Neural cell (in vitro differentiated cells): ENCODE measurements around the gene TRPT1. TPM values are rescaled to one million over a fixed set of nuclear protein-coding genes. Genes with fewer than 3 reads are reported as not detected.

Experiments used
- H2AFZ ChIP-seq: fragments of 200-600, 300-800 bp; sonication (generic), shearing (Covaris generic); 2 replicates; pipeline ENCODE4 v1.6.0; 2014; ENCODE audit warnings: low read depth, mild to moderate bottlenecking, antibody characterized with exemption, low read length, moderate library complexity
- H3F3A ChIP-seq: fragments of 200-600 bp; shearing (Covaris generic); 2 replicates; pipeline ENCODE4 v1.6.1; 2016; ENCODE audit warnings: mild to moderate bottlenecking, moderate library complexity, mixed read lengths, antibody characterized with exemption, low read length; ENCODE audit not compliant: insufficient read depth, poor library complexity, severe bottlenecking
- H3K27ac ChIP-seq: fragments of 200-600, 300-800 bp; sonication (generic), shearing (Covaris generic); 2 replicates; pipeline ENCODE4 v1.5.1; 2014; ENCODE audit warnings: mild to moderate bottlenecking, low read length, moderate library complexity
- H3K27me3 ChIP-seq: fragments of 300-800, 200-600 bp; sonication (generic), shearing (Covaris generic); 2 replicates; pipeline ENCODE4 v1.6.0; 2014; ENCODE audit warnings: mild to moderate bottlenecking, low read depth, low read length, moderate library complexity; ENCODE audit not compliant: insufficient read depth
- H3K36me3 ChIP-seq: fragments of 300-800, 200-600 bp; sonication (generic), shearing (Covaris generic); 2 replicates; pipeline ENCODE4 v1.5.1; 2014; ENCODE audit warnings: mild to moderate bottlenecking, antibody characterized with exemption, low read length, moderate library complexity; ENCODE audit not compliant: insufficient read depth
- H3K4me2 ChIP-seq: fragments of 300-800, 200-600 bp; sonication (generic), shearing (Covaris generic); 2 replicates; pipeline ENCODE4 v1.6.0; 2014; ENCODE audit warnings: mild to moderate bottlenecking, low read length
- H3K4me3 ChIP-seq: fragments of 300-800, 200-600 bp; sonication (generic), shearing (Covaris generic); 2 replicates; pipeline ENCODE4 v1.5.1; 2014; ENCODE audit warnings: mild to moderate bottlenecking, low read length, moderate library complexity
- H3K79me2 ChIP-seq: fragments of 200-600 bp; shearing (Covaris generic); replicated peaks from 2 replicates; pipeline ENCODE4 v1.6.0; 2014; ENCODE audit warnings: mild to moderate bottlenecking, low read length, moderate library complexity; ENCODE audit not compliant: insufficient read depth
- H3K9ac ChIP-seq: fragments of 300-800, 200-600 bp; sonication (generic), shearing (Covaris generic); 2 replicates; pipeline ENCODE4 v1.6.1; 2016; ENCODE audit warnings: mild to moderate bottlenecking, low read length, mixed read lengths
- H3K9me2 ChIP-seq: fragments of 200-600 bp; shearing (Covaris generic); 2 replicates; pipeline ENCODE4 v1.6.1; 2016; ENCODE audit warnings: mild to moderate bottlenecking, low read length, mixed read lengths; ENCODE audit not compliant: insufficient read depth
- H3K9me3 ChIP-seq: fragments of 200-600, 300-800 bp; sonication (generic), shearing (Covaris generic); 2 replicates; pipeline ENCODE4 v1.6.1; 2016; ENCODE audit warnings: mild to moderate bottlenecking, mixed run types, low read length, moderate library complexity, mixed read lengths
- H4K20me1 ChIP-seq: fragments of 200-600 bp; shearing (Covaris generic); 2 replicates; pipeline ENCODE4 v1.6.1; 2016; ENCODE audit warnings: mild to moderate bottlenecking, mixed run types; ENCODE audit not compliant: insufficient read depth
- EP300 ChIP-seq: fragments of 450-650 bp; conservative IDR thresholded peaks from 2 replicates; pipeline ENCODE4 v1.6.1; 2014; ENCODE audit warnings: antibody characterized with exemption, mild to moderate bottlenecking, moderate library complexity; ENCODE audit not compliant: poor library complexity, severe bottlenecking
- EZH2 ChIP-seq: fragments of 200-600, 300-800 bp; shearing (Covaris generic), sonication (generic); IDR thresholded peaks from 2 replicates; pipeline ENCODE4 v1.6.1; 2014; ENCODE audit warnings: antibody characterized with exemption, low read length, borderline replicate concordance, mild to moderate bottlenecking; ENCODE audit not compliant: insufficient read depth, poor library complexity, severe bottlenecking
- MXI1 ChIP-seq: fragments of 450-650 bp; conservative IDR thresholded peaks from 2 replicates; pipeline ENCODE4 v1.6.1; 2014; ENCODE audit warnings: antibody characterized with exemption, mild to moderate bottlenecking; ENCODE audit not compliant: poor library complexity, severe bottlenecking
- POLR2AphosphoS5 ChIP-seq: IDR thresholded peaks from 2 replicates; pipeline ENCODE4 v1.6.1; 2012
- RAD21 ChIP-seq: fragments of 450-650 bp; conservative IDR thresholded peaks from 2 replicates; pipeline ENCODE4 v1.6.1; 2014; ENCODE audit warnings: antibody characterized with exemption, mild to moderate bottlenecking, moderate library complexity
- SMC3 ChIP-seq: fragments of 450-650 bp; conservative IDR thresholded peaks from 2 replicates; pipeline ENCODE4 v1.6.1; 2014; ENCODE audit warnings: antibody characterized with exemption, mild to moderate bottlenecking, moderate library complexity; ENCODE audit not compliant: poor library complexity
- TAF1 ChIP-seq: IDR thresholded peaks from 2 replicates; pipeline ENCODE4 v1.6.1; 2012; ENCODE audit warnings: low read depth
- polyA plus RNA-seq: library from polyadenylated mRNA; depleted of rRNA; stranded (reverse); fragments of >200 nt; gene quantifications from 2 replicates; pipeline ENCODE4 v1.2.3, GENCODE V29; 2014
- TF ChIP-seq, protein P1 (sequence below): fragments of 450-650 bp; IDR thresholded peaks from 2 replicates; pipeline ENCODE4 v1.5.1; 2014; ENCODE audit warnings: antibody characterized with exemption, mild to moderate bottlenecking, moderate library complexity; ENCODE audit not compliant: poor library complexity, severe bottlenecking
- TF ChIP-seq, protein P2 (sequence below): IDR thresholded peaks from 2 replicates; pipeline ENCODE4 v1.6.1; 2012; ENCODE audit warnings: borderline replicate concordance

TRPT1 gene
- polyA plus RNA-seq, 1 donor from 2014 or later: 67.2 TPM

DNA sequence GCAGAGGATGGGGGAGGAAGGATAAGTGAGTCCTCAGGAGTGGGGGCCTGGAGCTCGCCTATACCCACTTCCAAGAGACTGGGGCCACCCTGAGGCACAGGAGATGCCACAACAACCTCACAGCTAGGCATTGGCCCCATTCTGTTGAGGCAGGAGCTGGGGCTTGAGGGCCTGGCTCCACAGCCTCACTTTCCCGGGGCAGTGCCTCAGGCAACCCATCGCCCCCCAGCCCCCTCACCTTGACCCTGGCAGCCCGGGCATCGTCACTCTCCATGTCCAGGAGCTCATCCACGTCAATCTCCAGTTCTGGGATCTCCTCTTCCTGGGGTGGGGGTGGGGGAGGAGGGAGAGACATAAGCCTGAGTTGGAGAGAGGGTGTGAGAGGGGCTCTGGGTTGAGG, 19.0 kb upstream of the TRPT1 start:
- Histone ChIP-seq H3K9me3 (no peaks in the 10 kb centered on the region), H3K27ac (peak overlapping the region; percentile 57), H3K4me2 (peak overlapping the region; percentile 89), H3F3A (no peaks in the 10 kb centered on the region), H3K79me2 (peaks cover 13% of the 10 kb centered on the region), H3K27me3 (no peaks in the 10 kb centered on the region), H3K9me2 (no peaks in the 10 kb centered on the region), H4K20me1 (no peaks in the 10 kb centered on the region), H3K9ac (peak overlapping the region; percentile 85), H3K4me3 (peak overlapping the region; percentile 99), H3K36me3 (no peaks in the 10 kb centered on the region), H2AFZ (no peak overlapping the region)
- no peak for TF ChIP-seq POLR2AphosphoS5
- TF ChIP-seq EP300: no peak
- TF ChIP-seq MXI1: no peak
- TF ChIP-seq TAF1: no peak
- no peak for TF ChIP-seq RAD21
- TF ChIP-seq, protein P1, sequence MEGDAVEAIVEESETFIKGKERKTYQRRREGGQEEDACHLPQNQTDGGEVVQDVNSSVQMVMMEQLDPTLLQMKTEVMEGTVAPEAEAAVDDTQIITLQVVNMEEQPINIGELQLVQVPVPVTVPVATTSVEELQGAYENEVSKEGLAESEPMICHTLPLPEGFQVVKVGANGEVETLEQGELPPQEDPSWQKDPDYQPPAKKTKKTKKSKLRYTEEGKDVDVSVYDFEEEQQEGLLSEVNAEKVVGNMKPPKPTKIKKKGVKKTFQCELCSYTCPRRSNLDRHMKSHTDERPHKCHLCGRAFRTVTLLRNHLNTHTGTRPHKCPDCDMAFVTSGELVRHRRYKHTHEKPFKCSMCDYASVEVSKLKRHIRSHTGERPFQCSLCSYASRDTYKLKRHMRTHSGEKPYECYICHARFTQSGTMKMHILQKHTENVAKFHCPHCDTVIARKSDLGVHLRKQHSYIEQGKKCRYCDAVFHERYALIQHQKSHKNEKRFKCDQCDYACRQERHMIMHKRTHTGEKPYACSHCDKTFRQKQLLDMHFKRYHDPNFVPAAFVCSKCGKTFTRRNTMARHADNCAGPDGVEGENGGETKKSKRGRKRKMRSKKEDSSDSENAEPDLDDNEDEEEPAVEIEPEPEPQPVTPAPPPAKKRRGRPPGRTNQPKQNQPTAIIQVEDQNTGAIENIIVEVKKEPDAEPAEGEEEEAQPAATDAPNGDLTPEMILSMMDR: no peak
- TF ChIP-seq, protein P2, sequence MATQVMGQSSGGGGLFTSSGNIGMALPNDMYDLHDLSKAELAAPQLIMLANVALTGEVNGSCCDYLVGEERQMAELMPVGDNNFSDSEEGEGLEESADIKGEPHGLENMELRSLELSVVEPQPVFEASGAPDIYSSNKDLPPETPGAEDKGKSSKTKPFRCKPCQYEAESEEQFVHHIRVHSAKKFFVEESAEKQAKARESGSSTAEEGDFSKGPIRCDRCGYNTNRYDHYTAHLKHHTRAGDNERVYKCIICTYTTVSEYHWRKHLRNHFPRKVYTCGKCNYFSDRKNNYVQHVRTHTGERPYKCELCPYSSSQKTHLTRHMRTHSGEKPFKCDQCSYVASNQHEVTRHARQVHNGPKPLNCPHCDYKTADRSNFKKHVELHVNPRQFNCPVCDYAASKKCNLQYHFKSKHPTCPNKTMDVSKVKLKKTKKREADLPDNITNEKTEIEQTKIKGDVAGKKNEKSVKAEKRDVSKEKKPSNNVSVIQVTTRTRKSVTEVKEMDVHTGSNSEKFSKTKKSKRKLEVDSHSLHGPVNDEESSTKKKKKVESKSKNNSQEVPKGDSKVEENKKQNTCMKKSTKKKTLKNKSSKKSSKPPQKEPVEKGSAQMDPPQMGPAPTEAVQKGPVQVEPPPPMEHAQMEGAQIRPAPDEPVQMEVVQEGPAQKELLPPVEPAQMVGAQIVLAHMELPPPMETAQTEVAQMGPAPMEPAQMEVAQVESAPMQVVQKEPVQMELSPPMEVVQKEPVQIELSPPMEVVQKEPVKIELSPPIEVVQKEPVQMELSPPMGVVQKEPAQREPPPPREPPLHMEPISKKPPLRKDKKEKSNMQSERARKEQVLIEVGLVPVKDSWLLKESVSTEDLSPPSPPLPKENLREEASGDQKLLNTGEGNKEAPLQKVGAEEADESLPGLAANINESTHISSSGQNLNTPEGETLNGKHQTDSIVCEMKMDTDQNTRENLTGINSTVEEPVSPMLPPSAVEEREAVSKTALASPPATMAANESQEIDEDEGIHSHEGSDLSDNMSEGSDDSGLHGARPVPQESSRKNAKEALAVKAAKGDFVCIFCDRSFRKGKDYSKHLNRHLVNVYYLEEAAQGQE: no peak
- TF ChIP-seq EZH2: no peak
- TF ChIP-seq SMC3: no peak

DNA sequence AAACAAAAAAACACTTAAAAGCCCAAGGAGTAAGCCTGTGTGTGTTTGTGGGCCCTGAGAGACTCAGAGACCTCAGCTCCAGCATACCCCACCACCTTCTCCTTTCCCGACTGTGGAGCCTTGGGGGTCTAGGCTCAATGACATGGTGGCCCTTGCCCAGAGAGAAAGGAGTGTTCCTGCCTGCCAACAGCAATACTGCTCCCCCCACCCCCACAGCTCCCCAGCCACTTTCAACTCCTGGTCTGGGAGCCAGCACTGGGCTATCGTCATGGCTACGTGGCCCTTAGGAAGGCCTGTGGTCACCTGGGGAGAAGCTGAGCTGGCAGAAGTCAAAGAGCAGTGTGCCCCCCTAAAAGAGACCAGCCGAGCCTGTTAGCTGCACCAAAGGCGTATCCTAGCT, 18.1 kb upstream of the TRPT1 start:
- TF ChIP-seq POLR2AphosphoS5 (no peak), EZH2 (no peak), MXI1 (no peak), TAF1 (no peak), SMC3 (no peak), RAD21 (no peak), EP300 (no peak)
- TF ChIP-seq, protein P1: no peak
- TF ChIP-seq, protein P2: no peak
- H3K9me3 ChIP-seq: no peaks in the 10 kb centered on the region
- no peaks in the 10 kb centered on the region for H4K20me1 ChIP-seq
- H3K9me2 ChIP-seq: no peaks in the 10 kb centered on the region
- no peaks in the 10 kb centered on the region for H3K36me3 ChIP-seq
- H3K27me3 ChIP-seq: no peaks in the 10 kb centered on the region
- no peaks in the 10 kb centered on the region for H3F3A ChIP-seq
- H3K79me2 ChIP-seq: peaks cover 13% of the 10 kb centered on the region
- no peak overlapping the region for H3K4me3 ChIP-seq
- H3K4me2 ChIP-seq: no peak overlapping the region
- H3K9ac ChIP-seq: no peak overlapping the region
- H3K27ac ChIP-seq: no peak overlapping the region
- H2AFZ ChIP-seq: no peak overlapping the region
